A549 treated with dexamethasone at 1 μM for 4 hours (cell line): Measurements from ENCODE around the gene BTBD2. TPM values are rescaled to one million over a fixed set of nuclear protein-coding genes. Genes with fewer than 3 reads are reported as not detected.

Experiments
- total RNA-seq: library from RNA; stranded (reverse); fragments of 200-300 nt; extraction: Qiagen RNA extraction; gene quantifications from 5 replicates; pipeline ENCODE4 v1.2.3, GENCODE V29; 2022

BTBD2 gene
- 28.8 to 50.7 TPM (median 45.8 TPM) in 5 replicates for total RNA-seq

GRCh38 chr19:2015608-2015950, at the start of gene BTBD2:
TSS of gene BTBD2 (minus strand) at chr19:2015714. CDS start at chr19:2015703, 11 bp downstream.

DNA sequence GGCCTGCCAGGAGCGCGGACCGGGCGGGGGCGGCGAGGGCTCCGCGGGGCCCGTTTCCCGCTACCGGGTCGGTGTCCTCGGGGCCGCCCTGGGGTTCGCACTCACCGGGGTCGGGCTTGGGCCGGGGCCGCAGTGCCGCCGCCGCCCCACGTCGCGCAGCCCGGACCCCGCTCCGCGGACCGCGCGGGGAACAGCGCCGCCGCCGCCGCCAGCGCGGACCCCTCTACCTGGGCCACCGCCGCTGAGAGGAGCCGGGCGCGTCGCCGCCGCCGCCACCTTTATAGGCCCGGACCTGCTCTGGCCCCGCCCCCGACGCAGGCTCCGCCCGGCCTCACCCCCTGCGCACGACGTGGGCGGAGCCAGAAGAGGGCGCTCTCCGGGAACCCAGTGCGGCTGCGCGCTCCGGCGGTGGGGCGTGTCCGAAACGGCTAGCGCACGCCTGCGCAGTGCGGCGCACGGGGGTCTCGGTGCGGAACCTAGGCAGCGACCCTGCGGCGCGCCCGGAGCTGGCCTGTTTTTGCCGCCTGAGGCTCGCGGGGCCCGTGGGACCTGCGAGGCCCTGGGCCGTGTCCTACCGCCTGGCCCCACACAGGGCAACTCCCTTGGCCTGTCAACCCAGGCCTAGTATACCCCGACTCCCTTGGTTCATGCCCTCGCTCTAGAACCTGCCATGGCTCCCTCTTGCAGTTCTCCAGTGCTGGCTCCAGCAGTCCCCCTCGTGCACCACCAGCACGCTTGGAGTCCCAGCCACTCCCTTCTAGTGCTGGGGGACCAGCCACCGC, 35.7 kb upstream of the BTBD2 start, which contains the start of gene MKNK2:
Gene MKNK2 (minus strand): TSS at position 254 of the 782 bp plus-strand sequence. CDS start 393 bp downstream, outside the sequence.

GRCh38 chr19:1941146-1942077, 74.1 kb downstream of the BTBD2 start, which contains the start of gene CSNK1G2:
TSS of gene CSNK1G2 (plus strand) at chr19:1941172. CDS start at chr19:1969773, 28,601 bp downstream.

Other genes starting within 250 kb of the BTBD2 start
- 1.4 to 3.6 TPM (median 3.3 TPM) in 5 replicates for gene ATP8B3, start 203.4 kb downstream of the BTBD2 start, total RNA-seq
- gene REXO1, start 167.2 kb downstream of the BTBD2 start, total RNA-seq = 14.9 to 23.9 TPM (median 21.1 TPM) in 5 replicates
- 17.6 to 45.1 TPM (median 32.0 TPM) in 5 replicates for gene KLF16, start 152.1 kb downstream of the BTBD2 start, total RNA-seq
- gene ABHD17A, start 130.2 kb downstream of the BTBD2 start, total RNA-seq = 18.5 to 39.5 TPM (median 38.0 TPM) in 5 replicates
- 2.0 to 6.8 TPM (median 4.8 TPM) in 5 replicates for gene ADAT3, start 110.3 kb downstream of the BTBD2 start, total RNA-seq
- 54.4 to 62.6 TPM (median 56.4 TPM) in 5 replicates for gene SCAMP4, start 110.3 kb downstream of the BTBD2 start, total RNA-seq
- gene CSNK1G2, start 74.5 kb downstream of the BTBD2 start, total RNA-seq = 32.5 to 53.7 TPM (median 47.1 TPM) in 5 replicates
- 44.4 to 78.6 TPM (median 73.8 TPM) in 5 replicates for gene MKNK2, start 35.5 kb upstream of the BTBD2 start, total RNA-seq
- 13.3 to 19.7 TPM (median 18.4 TPM) in 5 replicates for gene MOB3A, start 80.6 kb upstream of the BTBD2 start, total RNA-seq
- gene IZUMO4, start 81.2 kb upstream of the BTBD2 start, total RNA-seq = 0.30 to 0.73 TPM (median 0.47 TPM) in 5 replicates
- 56.3 to 87.5 TPM (median 80.0 TPM) in 5 replicates for gene AP3D1, start 135.9 kb upstream of the BTBD2 start, total RNA-seq
- 8.8 to 16.4 TPM (median 14.1 TPM) in 5 replicates for gene DOT1L, start 148.2 kb upstream of the BTBD2 start, total RNA-seq
- gene PLEKHJ1, start 220.6 kb upstream of the BTBD2 start, total RNA-seq = 38.5 to 53.9 TPM (median 48.3 TPM) in 5 replicates
- 63.4 to 79.4 TPM (median 72.6 TPM) in 5 replicates for gene SF3A2, start 221.1 kb upstream of the BTBD2 start, total RNA-seq
- gene AMH, start 233.6 kb upstream of the BTBD2 start, total RNA-seq = 4.3 to 16.9 TPM (median 12.3 TPM) in 5 replicates
- gene JSRP1, start 240.7 kb upstream of the BTBD2 start, total RNA-seq = 0.12 to 1.5 TPM (median 0.53 TPM) in 5 replicates